Aorta (tissue), 5 donors: ENCODE data around the gene CNDP1. TPM values are rescaled to one million over a fixed set of nuclear protein-coding genes. Genes with fewer than 3 reads are reported as not detected.

Experiments used
- ATAC-seq: fragments of 200-7000 bp; cut with Tn5 transposase; one replicate; pipeline ENCODE4 v1.9.1; 2022; ENCODE audit warnings: moderate library complexity; ENCODE audit not compliant: low FRiP score
- DNase-seq, 2 donors: peaks; one replicate each; pipeline ENCODE4 v3.0.0-alpha.2; 2020
- H3K27ac ChIP-seq, 2 donors: one replicate each; pipeline ENCODE4 v1.5.1; 2013; ENCODE audit warnings: low read length in 2 of 2, mild to moderate bottlenecking in 2 of 2, moderate library complexity in 2 of 2, control low read depth in 1 of 2, inconsistent platforms in 1 of 2, low read depth in 1 of 2
- H3K27me3 ChIP-seq, 2 donors: one replicate each; pipeline ENCODE4 v1.6.1; 2013; ENCODE audit warnings: control low read depth in 1 of 2, low read length in 1 of 2, mild to moderate bottlenecking in 1 of 2, moderate library complexity in 1 of 2; ENCODE audit not compliant: insufficient read depth in 2 of 2, control insufficient read depth in 1 of 2
- H3K36me3 ChIP-seq, 2 donors: one replicate each; pipeline ENCODE4 v1.6.1; 2013; ENCODE audit warnings: control low read depth in 1 of 2, low read length in 1 of 2, mild to moderate bottlenecking in 1 of 2; ENCODE audit not compliant: insufficient read depth in 2 of 2, control insufficient read depth in 1 of 2
- H3K4me1 ChIP-seq, 2 donors: one replicate each; pipeline ENCODE4 v1.6.1; 2013; ENCODE audit warnings: low read length in 2 of 2, control low read depth in 1 of 2, mild to moderate bottlenecking in 1 of 2, moderate library complexity in 1 of 2; ENCODE audit not compliant: insufficient read depth in 2 of 2, control insufficient read depth in 1 of 2
- H3K4me3 ChIP-seq, 2 donors: one replicate each; pipeline ENCODE4 v1.5.1; 2013; ENCODE audit warnings: low read length in 2 of 2, control low read depth in 1 of 2, mild to moderate bottlenecking in 1 of 2
- H3K9me3 ChIP-seq: one replicate; pipeline ENCODE4 v1.6.1; 2013; ENCODE audit warnings: mild to moderate bottlenecking, low read length; ENCODE audit not compliant: control insufficient read depth
- WGBS, 2 donors: extraction: QIAGEN DNeasy Blood & Tissue Kit; methylation state at CpG; one replicate each; pipeline ENCODE4 v1.1.7; 2013; 5-methylcytosine and 5-hydroxymethylcytosine counted together
- intact Hi-C, 2 donors: fragments of 100-400 bp; cut with DNase I; formaldehyde crosslinking; loops; one replicate each; pipeline versions ENCODE4 v1.14.2 to v1.15.0; 2022
- polyA plus RNA-seq, 2 donors: library from polyadenylated mRNA; stranded (reverse); fragments of 200-250 nt; gene quantifications; one replicate each; pipeline ENCODE4 v1.2.3, GENCODE V29; 2013
- total RNA-seq, 2 donors: library from RNA; stranded (reverse); fragmentation: NEBNext Ultra II Directional; extraction: Animal tissue kit (Norgen Biotek cat#: 25700); gene quantifications; one replicate each; pipeline ENCODE4 v1.2.1, GENCODE V29; 2021
- donor health status: healthy with polysubstance abuse.
- donor health status: Bipolar disorder and iron deficiency.
- donor health status: DM: no; HTN: no; CAD: no.
- donor health status: DM: no; HTN: no; CAD: no.
- donor health status: DM: yes; HTN: yes; CAD: no.

The CNDP1 gene
- total and polyA plus RNA-seq, 4 donors = 0.49 to 5.4 TPM; not detected in 2

DNA sequence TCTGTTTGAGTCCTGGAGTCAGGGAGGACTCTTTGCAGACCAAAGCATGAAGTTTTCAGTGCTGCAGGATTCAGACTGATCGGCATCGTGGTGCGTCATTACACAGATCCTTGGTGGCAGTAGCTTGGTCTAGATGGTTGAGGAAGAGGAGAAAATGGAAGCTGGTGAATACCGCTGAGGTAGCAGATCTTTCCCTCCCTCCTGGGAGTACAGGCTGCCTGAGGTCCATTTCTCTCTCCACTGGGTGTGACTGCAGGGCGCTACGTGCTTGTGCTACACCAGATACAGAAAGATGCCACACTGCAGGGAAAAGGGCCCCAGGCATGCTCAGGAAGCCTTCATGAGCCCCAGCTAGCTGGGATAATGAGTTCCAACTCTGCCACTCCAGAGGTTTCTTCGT is 3.3 kb upstream of the CNDP1 start:
- ATAC-seq (no peak), DNase-seq (no peak)
- Histone ChIP-seq H3K36me3 (no peaks in the 10 kb centered on the region), H3K4me1 (no peaks in the 10 kb centered on the region), H3K9me3 (peaks cover 1% of the 10 kb centered on the region), H3K27ac (no peak overlapping the region), H3K27me3 (no peaks in the 10 kb centered on the region), H3K4me3 (no peak overlapping the region)
- intact Hi-C loops = no loop called here
- WGBS, 2 donors = 85 to 86% methylated on average over 7 of the region's 7 CpGs

DNA sequence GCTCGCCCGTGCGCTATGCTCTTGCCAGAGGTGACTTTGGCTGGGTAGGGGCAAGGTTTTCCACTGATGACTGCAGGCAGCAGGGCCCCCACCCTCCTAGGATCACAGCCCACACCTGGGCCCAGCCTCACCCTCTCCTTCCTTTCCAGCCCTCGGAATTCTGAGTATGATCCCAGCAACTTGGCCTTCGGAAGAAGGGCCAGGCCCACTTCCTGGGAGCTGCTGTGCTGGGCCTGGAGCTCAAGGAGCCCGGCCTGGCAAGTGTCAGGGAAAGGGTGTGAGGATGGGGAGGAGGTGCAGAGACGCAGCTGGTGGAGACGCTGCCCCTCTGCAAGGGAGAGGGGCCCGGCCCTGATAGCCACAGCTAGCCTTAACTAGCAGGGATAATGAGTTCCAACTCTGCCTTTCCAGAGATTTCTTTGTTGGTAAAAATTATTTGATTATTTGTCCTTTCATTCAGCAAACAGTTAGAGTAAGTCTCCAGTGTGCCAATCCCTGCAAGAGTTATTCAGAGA is 1.7 kb upstream of the CNDP1 start:
- Histone ChIP-seq H3K27me3 (no peaks in the 10 kb centered on the region), H3K4me1 (no peaks in the 10 kb centered on the region), H3K27ac (no peak overlapping the region), H3K9me3 (no peaks in the 10 kb centered on the region), H3K36me3 (no peaks in the 10 kb centered on the region), H3K4me3 (no peak overlapping the region)
- ATAC-seq (no peak), DNase-seq (no peak)
- intact Hi-C loops = no loop called here
- WGBS, 2 donors = 62 to 67% methylated on average over 9 of the region's 9 CpGs

DNA sequence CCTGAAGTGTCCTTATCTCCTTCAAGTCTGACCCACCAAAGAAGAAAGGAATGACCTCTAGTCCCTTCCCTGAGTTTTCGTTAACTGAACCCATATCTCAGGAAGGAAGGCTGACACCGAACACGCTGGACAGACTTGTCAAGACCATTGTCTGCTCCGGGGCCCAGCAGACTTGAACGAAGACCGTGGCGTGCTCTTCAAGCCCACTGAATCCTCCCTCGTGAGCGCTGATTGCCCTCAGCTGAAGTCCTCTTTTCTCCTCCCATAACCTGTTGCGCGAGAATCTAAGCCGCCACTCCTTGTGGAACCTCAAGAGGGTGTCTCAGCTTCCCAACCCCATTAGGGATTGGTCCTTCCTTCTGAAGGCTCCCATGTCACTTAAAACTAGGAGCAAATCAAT is 634 bp upstream of the CNDP1 start:
- 95 to 96% methylated on average over 12 of the region's 12 CpGs for WGBS, 2 donors
- intact Hi-C loops = no loop called here
- H3K27ac ChIP-seq = no peak overlapping the region
- no peak for ATAC-seq
- H3K36me3 ChIP-seq = no peaks in the 10 kb centered on the region
- DNase-seq = no peak
- H3K27me3 ChIP-seq = no peaks in the 10 kb centered on the region
- H3K4me1 ChIP-seq = no peaks in the 10 kb centered on the region
- H3K9me3 ChIP-seq = no peaks in the 10 kb centered on the region
- H3K4me3 ChIP-seq = no peak overlapping the region

DNA sequence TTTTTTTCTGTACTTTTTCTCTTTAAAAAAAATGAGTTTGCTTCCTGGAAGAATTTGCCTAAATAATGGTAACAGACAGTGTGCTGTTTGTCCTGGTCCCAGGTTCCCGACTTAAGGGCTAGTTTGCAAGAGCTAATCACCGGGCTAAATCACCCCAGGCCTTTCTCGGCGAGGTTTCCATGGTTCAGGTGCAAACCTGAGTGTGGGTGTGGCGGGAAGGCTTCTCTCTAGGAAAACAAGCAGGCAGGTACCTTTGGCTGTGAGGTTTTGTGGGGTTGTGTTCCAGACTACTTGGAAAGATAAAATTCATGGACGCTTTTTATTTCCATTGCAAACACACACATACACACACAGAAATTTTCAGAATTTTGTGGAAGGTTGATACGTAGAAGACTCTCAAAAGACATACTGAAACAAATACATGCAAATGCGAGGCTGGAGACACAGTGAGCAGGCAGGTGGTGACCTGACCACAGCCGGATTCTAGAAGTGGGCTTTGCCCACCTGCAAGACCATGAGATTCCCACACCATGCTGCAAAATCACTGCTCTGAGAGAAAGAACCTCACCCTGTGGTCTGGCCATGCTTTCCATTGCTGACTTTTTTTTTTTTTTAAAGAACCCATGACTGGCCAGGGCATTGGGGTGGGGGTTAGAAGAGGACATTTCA is 815 bp downstream of the CNDP1 start:
- DNase-seq (no peak), ATAC-seq (no peak)
- no peaks in the 10 kb centered on the region for H3K36me3 ChIP-seq
- H3K9me3 ChIP-seq = no peaks in the 10 kb centered on the region
- WGBS, 2 donors = 85 to 91% methylated on average over 9 of the region's 9 CpGs
- no peaks in the 10 kb centered on the region for H3K4me1 ChIP-seq
- H3K27me3 ChIP-seq = no peaks in the 10 kb centered on the region
- H3K4me3 ChIP-seq = no peak overlapping the region
- no peak overlapping the region for H3K27ac ChIP-seq
- intact Hi-C loops = no loop called here

DNA sequence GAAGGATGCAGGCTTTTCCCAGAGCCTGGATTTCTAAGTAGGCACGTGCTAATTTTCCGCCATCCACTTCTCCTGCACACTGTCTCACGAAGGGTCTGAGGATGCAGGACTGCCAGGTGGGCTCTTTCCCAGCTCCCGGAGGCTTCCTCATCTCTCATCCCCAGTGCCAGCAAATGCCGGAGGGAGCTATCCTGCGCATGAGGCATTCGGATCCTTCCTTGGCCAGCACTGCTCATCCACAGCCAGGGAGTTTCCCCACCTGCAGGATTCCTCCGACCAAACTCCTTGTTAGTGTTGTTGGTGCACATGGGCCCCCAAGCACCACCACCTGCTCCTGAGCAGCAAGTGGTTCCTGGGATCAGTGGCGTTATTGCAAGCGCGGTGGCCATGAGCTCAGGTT is 5.0 kb downstream of the CNDP1 start:
- Histone ChIP-seq H3K36me3 (no peaks in the 10 kb centered on the region), H3K27me3 (no peaks in the 10 kb centered on the region), H3K9me3 (no peaks in the 10 kb centered on the region), H3K4me3 (no peak overlapping the region), H3K4me1 (no peaks in the 10 kb centered on the region), H3K27ac (no peak overlapping the region)
- intact Hi-C loops = no loop called here
- DNase-seq (no peak), ATAC-seq (no peak)
- WGBS, 2 donors = 88 to 90% methylated on average over 11 of the region's 11 CpGs

DNA sequence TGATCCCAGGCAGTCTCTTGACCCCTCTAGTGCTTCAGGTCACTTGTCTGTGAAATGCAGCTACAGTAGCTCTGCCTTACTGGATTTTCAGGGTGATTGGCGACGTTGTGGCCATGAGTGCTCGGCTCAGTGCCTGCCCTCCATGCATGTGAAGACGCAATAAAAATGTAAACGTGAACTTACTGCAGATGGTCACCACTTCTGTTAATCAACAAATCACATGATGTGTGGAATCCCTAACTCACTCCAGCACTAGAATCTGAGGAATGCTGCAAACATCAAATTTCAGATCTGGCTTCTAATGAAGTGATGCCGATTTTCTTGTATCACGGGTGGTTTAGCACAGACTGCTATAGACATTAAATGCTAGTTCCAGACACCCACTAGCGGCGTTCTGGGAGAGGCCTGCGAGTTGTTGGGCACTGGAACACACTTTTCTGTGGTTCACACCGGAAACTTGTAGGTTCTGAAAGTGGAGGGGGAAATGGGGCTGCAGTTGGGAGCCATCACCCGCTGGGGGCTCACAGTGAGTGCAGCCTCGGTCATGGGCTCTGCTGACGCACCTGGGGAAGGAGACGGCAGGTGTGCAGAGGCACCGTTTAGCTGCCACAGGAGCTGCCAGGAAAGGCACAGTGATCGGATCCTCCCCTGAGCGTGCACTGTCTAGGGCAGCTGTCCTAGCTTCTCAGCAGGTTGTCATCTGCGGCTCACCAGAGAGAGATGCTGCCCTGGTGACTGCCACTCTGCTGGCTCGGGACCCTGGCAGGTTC is 6.5 kb downstream of the CNDP1 start:
- H3K27ac ChIP-seq = no peak overlapping the region
- no peaks in the 10 kb centered on the region for H3K9me3 ChIP-seq
- ATAC-seq (no peak), DNase-seq (no peak)
- no peaks in the 10 kb centered on the region for H3K4me1 ChIP-seq
- intact Hi-C loops = loop anchor here in 1 of 2 donors (1.0 kb wide), 1 partner anchor 22 kb away; no protein-coding TSS in a partner anchor
- H3K36me3 ChIP-seq = no peaks in the 10 kb centered on the region
- no peak overlapping the region for H3K4me3 ChIP-seq
- no peaks in the 10 kb centered on the region for H3K27me3 ChIP-seq
- 67 to 71% methylated on average over 18 to 20 of the region's 20 CpGs for WGBS, 2 donors

DNA sequence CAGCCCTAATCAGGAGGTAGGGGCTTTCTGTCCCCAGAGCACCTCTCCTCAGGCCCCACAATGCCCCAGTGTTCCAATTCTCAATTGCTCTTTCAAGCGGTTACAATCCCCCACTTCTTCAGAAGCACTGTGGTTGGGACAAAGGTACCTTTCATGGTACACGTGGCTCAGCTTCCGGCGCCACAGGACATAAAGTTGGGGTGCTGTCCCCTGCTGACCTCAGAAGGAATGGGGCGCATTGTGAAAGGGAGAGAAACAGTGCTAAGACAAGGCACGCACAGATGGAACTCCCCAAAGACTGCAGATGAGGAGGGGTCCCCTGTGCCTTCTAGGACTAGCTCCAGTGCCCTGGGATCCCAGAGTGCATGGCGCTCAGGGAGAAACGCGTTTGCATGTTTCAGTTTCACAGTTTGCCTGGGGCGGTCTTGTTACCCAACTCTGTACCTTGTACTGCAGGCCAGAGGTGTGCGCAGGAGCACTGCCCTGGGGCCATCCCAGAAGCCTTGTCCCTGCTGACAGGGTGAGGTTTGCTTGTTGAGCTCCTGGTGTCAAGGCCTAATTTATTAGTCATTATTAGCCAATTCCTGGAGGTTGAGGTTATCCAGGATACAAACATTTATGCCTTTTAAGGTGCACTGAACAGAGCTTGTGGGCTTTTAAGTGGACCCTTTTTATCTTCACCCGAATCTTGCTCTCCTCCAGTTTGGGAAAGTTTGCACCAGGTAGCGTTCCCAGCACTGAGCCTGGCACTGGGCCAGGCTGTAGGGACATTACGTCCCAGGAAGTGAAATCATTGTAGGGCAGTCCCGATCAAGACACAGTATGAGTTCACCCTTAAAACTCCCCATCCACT is 7.6 kb downstream of the CNDP1 start:
- Histone ChIP-seq H3K36me3 (no peaks in the 10 kb centered on the region), H3K27me3 (no peaks in the 10 kb centered on the region), H3K4me1 (no peaks in the 10 kb centered on the region), H3K27ac (no peak overlapping the region), H3K4me3 (no peak overlapping the region), H3K9me3 (no peaks in the 10 kb centered on the region)
- intact Hi-C loops = loop anchor here in 1 of 2 donors (1.0 kb wide), 1 partner anchor 23 kb away; no protein-coding TSS in a partner anchor
- WGBS, 2 donors = 70 to 79% methylated on average over 15 of the region's 15 CpGs
- DNase-seq (no peak), ATAC-seq (no peak)

DNA sequence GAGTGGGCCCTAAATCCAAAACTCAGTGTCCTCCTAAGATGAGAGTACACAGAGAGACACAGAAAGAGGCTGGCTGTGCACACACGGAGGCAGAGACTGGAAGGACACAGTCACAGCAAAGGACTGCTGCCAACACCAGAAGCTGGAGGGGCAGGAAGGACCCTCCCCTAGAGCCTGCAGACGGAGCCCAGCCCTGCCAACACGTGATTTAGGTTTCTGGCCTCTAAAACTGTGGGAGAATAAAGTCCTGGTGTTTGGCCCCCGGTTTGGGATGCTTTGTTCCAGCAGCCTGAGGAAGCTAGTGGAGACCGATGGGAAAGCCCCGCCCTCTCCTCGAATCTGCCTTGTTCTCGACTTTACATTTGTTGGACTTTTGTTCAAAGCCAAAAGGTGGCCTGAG is 10.6 kb downstream of the CNDP1 start:
- WGBS, 2 donors = 60 to 63% methylated on average over 8 of the region's 8 CpGs
- Histone ChIP-seq H3K4me1 (no peaks in the 10 kb centered on the region), H3K9me3 (no peaks in the 10 kb centered on the region), H3K36me3 (no peaks in the 10 kb centered on the region), H3K27ac (no peak overlapping the region), H3K4me3 (no peak overlapping the region), H3K27me3 (no peaks in the 10 kb centered on the region)
- intact Hi-C loops = loop anchor here in 1 of 2 donors (5.0 kb wide), 1 partner anchor 48 kb away; the partner anchor contains the start of gene CNDP2
- no peak for DNase-seq
- ATAC-seq = no peak
